ENCODE data around the gene MYO5B. TPM values are rescaled to one million over a fixed set of nuclear protein-coding genes. Genes with fewer than 3 reads are reported as not detected.

MYO5B gene
- total RNA-seq, 2 experiments from 2014 or later: not detected

- Histone ChIP-seq H3K36me3 (ENCODE audit: insufficient read depth, low read length) (no peaks in the 10 kb centered on the region), H3K27me3 (ENCODE audit: control insufficient read depth in 1 of 2, insufficient read depth in 2 of 2, low read length in 2 of 2) (peaks cover 4 to 6% of the 10 kb centered on the region in 2 experiments), H3K9me3 (ENCODE audit: control insufficient read depth in 1 of 2, insufficient read depth in 1 of 2, low read length in 2 of 2) (no peaks in the 10 kb centered on the region), H3K4me3 (ENCODE audit: low read length) (no peak overlapping the region), H3K27ac (ENCODE audit: low read depth in 1 of 2, low read length in 2 of 2) (no peak overlapping the region), H3K4me1 (ENCODE audit: insufficient read depth, low read length) (no peaks in the 10 kb centered on the region)
- ATAC-seq (ENCODE audit: poor library complexity) (no peak), DNase-seq (no peak)
- intact Hi-C loops (cut with DNase I, micrococcal nuclease): no loop called here
- Mint-ChIP-seq H3K27me3 (peaks cover 50% of the 10 kb centered on the region), H3K36me3 (ENCODE audit: low read depth) (no peaks in the 10 kb centered on the region), H3K4me3 (no peak overlapping the region), H3K27ac (no peak overlapping the region), H3K9me3 (no peaks in the 10 kb centered on the region), H3K4me1 (ENCODE audit: low read depth) (no peaks in the 10 kb centered on the region)
- POLR2A ChIA-PET: no interaction called here
- CTCF ChIA-PET: no interaction called here
- no peak for TF ChIP-seq CTCF (IDR thresholded peaks at IDR 0.05)
Measured at GRCh38 chr18:50167966-50168365, 27.0 kb downstream of the MYO5B start.

- Mint-ChIP-seq H3K27me3 (peaks cover 54% of the 10 kb centered on the region), H3K4me1 (ENCODE audit: low read depth) (no peaks in the 10 kb centered on the region), H3K9me3 (no peaks in the 10 kb centered on the region), H3K4me3 (no peak overlapping the region), H3K36me3 (ENCODE audit: low read depth) (no peaks in the 10 kb centered on the region), H3K27ac (no peak overlapping the region)
- ChIA-PET POLR2A (no interaction called here), CTCF (no interaction called here)
- Histone ChIP-seq H3K27ac (ENCODE audit: low read depth in 1 of 2, low read length in 2 of 2) (no peak overlapping the region), H3K4me1 (ENCODE audit: insufficient read depth, low read length) (no peaks in the 10 kb centered on the region), H3K36me3 (ENCODE audit: insufficient read depth, low read length) (no peaks in the 10 kb centered on the region), H3K9me3 (ENCODE audit: control insufficient read depth in 1 of 2, insufficient read depth in 1 of 2, low read length in 2 of 2) (no peaks in the 10 kb centered on the region), H3K4me3 (ENCODE audit: low read length) (no peak overlapping the region), H3K27me3 (ENCODE audit: control insufficient read depth in 1 of 2, insufficient read depth in 2 of 2, low read length in 2 of 2) (peaks cover 4 to 6% of the 10 kb centered on the region in 2 experiments)
- TF ChIP-seq CTCF (IDR thresholded peaks at IDR 0.05): no peak
- ATAC-seq (ENCODE audit: poor library complexity) (no peak), DNase-seq (no peak)
- intact Hi-C loops (cut with DNase I, micrococcal nuclease): no loop called here
Measured at GRCh38 chr18:50166901-50167300, 28.0 kb downstream of the MYO5B start.

GRCh38 chr18:50163505-50163904 is 31.4 kb downstream of the MYO5B start:
- no peak overlapping the region for H3K27ac ChIP-seq (ENCODE audit: low read depth in 1 of 2, low read length in 2 of 2)
- H3K4me1 ChIP-seq (ENCODE audit: insufficient read depth, low read length): no peaks in the 10 kb centered on the region
- ChIA-PET POLR2A (no interaction called here), CTCF (no interaction called here)
- peaks cover 4 to 6% of the 10 kb centered on the region in 2 experiments for H3K27me3 ChIP-seq (ENCODE audit: control insufficient read depth in 1 of 2, insufficient read depth in 2 of 2, low read length in 2 of 2)
- TF ChIP-seq CTCF (IDR thresholded peaks at IDR 0.05): no peak
- Mint-ChIP-seq H3K4me1 (ENCODE audit: low read depth) (no peaks in the 10 kb centered on the region), H3K27ac (no peak overlapping the region), H3K4me3 (no peak overlapping the region), H3K27me3 (peaks cover 77% of the 10 kb centered on the region), H3K9me3 (no peaks in the 10 kb centered on the region), H3K36me3 (ENCODE audit: low read depth) (no peaks in the 10 kb centered on the region)
- no peak overlapping the region for H3K4me3 ChIP-seq (ENCODE audit: low read length)
- ATAC-seq (ENCODE audit: poor library complexity) (no peak), DNase-seq (no peak)
- intact Hi-C loops (cut with DNase I, micrococcal nuclease): no loop called here
- H3K36me3 ChIP-seq (ENCODE audit: insufficient read depth, low read length): no peaks in the 10 kb centered on the region
- no peaks in the 10 kb centered on the region for H3K9me3 ChIP-seq (ENCODE audit: control insufficient read depth in 1 of 2, insufficient read depth in 1 of 2, low read length in 2 of 2)
